PC-3 (cell line): Measurements from ENCODE around the gene SGCG.

Experiments used
- EZH2 ChIP-seq: fragments of 300-600 bp; sonication (generic); IDR thresholded peaks from one replicate; pipeline ENCODE4 v1.6.1; 2017; ENCODE audit warnings: antibody characterized with exemption, mild to moderate bottlenecking, low read length; ENCODE audit not compliant: unreplicated experiment
- EZH2phosphoT487 ChIP-seq: fragments of 300-600 bp; sonication (generic); IDR thresholded peaks from 2 replicates; pipeline ENCODE4 v1.6.1; 2018; ENCODE audit warnings: mild to moderate bottlenecking, antibody characterized with exemption, low read length, borderline replicate concordance
- TF ChIP-seq, protein P1 (sequence below): fragments of 300-600 bp; sonication (generic); conservative IDR thresholded peaks from 2 replicates; pipeline ENCODE4 v1.5.1; 2017; ENCODE audit warnings: antibody characterized with exemption, low read depth, mild to moderate bottlenecking, low read length

- TF ChIP-seq, protein P1, sequence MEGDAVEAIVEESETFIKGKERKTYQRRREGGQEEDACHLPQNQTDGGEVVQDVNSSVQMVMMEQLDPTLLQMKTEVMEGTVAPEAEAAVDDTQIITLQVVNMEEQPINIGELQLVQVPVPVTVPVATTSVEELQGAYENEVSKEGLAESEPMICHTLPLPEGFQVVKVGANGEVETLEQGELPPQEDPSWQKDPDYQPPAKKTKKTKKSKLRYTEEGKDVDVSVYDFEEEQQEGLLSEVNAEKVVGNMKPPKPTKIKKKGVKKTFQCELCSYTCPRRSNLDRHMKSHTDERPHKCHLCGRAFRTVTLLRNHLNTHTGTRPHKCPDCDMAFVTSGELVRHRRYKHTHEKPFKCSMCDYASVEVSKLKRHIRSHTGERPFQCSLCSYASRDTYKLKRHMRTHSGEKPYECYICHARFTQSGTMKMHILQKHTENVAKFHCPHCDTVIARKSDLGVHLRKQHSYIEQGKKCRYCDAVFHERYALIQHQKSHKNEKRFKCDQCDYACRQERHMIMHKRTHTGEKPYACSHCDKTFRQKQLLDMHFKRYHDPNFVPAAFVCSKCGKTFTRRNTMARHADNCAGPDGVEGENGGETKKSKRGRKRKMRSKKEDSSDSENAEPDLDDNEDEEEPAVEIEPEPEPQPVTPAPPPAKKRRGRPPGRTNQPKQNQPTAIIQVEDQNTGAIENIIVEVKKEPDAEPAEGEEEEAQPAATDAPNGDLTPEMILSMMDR, result no peak
- TF ChIP-seq EZH2 (no peak), EZH2phosphoT487 (no peak)
Measured at GRCh38 chr13:23323946-23324709, 143.3 kb downstream of the SGCG start.
